HG02623 (cell line): ENCODE measurements around the gene GLIS1.

Experiments used
- ATAC-seq: cut with Tn5 transposase; IDR thresholded peaks from one replicate; pipeline ENCODE4 v1.9.1; 2021; ENCODE audit warnings: moderate library complexity; ENCODE audit not compliant: unreplicated experiment

Gene GLIS1

GRCh38 chr1:53517109-53517508 lies 221.9 kb downstream of the GLIS1 start:
- ATAC-seq = no peak

DNA sequence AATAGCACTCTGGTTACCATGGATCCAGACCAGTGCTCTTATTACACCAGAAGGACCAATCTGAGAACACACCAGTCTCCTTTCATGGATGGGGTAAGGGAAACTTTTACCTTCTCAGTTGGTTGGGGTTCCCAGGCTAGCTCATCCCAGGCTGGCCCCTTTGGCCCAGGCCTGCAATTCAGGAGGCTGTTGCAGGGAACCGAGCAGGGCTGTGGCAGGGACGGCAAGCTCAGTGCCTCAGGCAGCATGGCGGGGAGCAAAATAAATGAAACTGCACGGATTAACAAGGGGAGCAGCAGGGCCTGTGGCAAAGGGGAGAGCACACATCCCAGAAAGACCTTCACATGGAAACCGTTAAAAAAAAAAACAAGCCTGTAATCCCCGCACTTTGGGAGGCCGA lies 222.8 kb downstream of the GLIS1 start:
- no peak for ATAC-seq

GRCh38 chr1:53514436-53514835 lies 224.5 kb downstream of the GLIS1 start:
- ATAC-seq = no peak

DNA sequence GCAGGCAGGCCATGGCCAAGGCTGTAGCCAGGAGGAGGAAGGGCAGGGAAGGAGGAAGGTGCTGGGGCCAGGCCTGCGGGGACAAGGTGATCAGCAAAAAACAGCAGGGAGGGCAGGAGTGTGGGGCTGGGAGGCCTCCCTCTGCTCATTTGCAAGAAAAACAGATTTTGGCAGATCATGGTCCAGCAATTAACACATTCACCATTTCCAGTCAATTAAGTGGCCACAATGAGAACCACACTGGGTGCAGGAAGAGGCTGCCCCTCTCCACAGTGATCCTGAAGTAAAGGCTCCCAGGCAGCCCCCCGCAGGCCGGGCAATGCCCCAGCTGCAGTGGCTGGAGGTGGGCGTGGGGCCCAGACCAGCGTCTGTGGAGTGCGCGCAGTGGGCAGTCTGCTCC lies 225.1 kb downstream of the GLIS1 start:
- ATAC-seq = no peak

- ATAC-seq = no peak
Measured at GRCh38 chr1:53512807-53513755, 225.9 kb downstream of the GLIS1 start.

DNA sequence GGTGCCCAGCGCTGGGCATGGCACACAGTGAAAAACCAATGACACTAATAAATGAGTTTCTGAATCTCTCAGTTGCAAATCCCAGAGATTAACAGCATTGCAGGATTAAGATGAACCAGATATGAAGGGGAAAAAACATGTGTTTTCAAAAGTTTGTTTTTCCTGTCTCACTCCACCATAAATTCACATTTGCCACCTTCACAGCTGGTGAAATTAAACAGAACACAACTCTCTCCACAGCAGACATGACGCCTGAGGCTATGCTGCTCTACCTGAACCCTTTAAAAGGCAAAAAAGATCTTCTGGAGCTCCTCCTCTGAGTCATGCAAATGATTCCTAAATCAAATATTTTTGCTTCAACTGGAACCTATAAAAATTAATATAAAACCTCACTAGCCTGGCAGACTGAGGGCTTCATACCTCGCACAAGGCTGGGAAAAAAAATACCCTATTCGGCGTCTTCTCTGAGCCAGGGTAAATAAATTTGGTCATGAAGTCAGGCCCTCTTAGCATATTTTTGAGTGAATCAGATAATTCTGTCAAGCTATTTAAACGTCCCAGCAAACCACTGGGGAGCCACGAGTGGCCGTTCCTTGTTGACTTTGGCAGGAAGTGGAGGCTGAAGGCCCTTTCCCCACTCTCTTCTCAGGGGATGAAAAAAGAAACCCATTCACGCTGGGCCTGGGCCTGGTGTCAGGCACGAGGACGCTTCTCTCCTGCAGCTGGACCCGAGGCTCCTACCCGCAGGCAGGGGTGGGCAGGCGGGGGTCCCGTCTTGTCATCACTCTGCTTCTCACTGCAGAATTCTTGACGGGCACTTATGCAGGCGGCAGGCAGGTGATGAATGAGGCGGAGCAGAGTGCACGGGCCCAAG lies 226.8 kb downstream of the GLIS1 start:
- ATAC-seq = no peak

- no peak for ATAC-seq
Measured at GRCh38 chr1:53511323-53511932, 227.5 kb downstream of the GLIS1 start.

GRCh38 chr1:53510215-53510614 lies 228.7 kb downstream of the GLIS1 start:
- ATAC-seq = no peak

DNA sequence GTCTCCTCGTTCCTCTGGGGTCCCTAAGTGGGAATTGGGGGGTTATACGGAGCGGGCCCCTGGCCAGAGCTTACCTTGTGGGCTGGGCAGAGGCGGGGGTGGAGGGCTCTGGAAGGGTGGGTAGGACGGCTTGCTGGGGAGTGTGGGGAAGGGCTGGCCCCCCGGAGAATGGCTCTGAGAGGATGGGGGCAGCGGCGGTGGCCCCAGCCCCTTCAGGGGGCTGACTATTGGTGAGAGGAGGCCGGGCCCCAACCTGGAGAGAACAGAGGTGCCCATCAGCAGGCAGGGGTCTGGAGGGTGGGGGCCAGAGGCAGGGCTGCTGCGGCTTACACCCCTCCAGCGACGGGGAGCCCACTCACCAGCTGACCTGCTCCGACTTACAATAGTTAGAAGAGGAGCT lies 229.2 kb downstream of the GLIS1 start:
- no peak for ATAC-seq

- no peak for ATAC-seq
Measured at GRCh38 chr1:53508991-53509666, 229.8 kb downstream of the GLIS1 start.

- ATAC-seq = no peak
Measured at GRCh38 chr1:53508056-53508990, 230.6 kb downstream of the GLIS1 start.

DNA sequence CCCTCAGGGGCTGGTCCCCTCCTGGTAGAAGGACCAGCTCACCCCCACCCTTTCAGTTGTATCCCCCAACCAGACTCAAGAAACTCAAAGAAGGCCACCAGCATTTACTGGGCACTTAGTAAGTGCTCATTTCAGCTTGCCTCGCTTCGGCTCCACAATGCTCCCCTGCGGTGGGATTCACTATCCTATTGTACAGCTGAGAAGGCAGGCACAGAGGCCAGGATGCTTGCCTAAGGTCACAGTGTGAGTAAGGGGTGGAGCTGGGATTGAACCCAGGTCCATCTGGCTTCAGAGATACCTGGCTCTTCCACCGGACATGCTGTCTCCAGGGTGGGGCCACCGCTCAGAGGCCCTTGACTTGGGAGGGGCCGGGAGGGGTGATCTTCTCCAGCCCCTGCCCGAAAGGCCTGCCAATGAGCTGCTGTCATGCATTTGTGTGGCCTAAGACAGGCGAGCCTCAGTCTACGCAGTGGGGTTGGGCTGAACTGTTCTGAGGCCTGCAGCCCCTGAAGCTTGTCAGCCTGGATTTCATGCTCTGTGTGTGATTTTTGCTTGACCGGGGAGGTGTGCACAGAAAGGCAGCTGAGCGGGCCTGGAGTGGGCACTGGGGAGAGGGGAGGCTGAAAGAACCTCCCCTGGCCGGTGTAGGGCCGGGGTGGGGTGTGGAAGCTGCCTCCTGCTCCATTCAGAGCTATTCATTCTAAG lies 231.7 kb downstream of the GLIS1 start:
- no peak for ATAC-seq

DNA sequence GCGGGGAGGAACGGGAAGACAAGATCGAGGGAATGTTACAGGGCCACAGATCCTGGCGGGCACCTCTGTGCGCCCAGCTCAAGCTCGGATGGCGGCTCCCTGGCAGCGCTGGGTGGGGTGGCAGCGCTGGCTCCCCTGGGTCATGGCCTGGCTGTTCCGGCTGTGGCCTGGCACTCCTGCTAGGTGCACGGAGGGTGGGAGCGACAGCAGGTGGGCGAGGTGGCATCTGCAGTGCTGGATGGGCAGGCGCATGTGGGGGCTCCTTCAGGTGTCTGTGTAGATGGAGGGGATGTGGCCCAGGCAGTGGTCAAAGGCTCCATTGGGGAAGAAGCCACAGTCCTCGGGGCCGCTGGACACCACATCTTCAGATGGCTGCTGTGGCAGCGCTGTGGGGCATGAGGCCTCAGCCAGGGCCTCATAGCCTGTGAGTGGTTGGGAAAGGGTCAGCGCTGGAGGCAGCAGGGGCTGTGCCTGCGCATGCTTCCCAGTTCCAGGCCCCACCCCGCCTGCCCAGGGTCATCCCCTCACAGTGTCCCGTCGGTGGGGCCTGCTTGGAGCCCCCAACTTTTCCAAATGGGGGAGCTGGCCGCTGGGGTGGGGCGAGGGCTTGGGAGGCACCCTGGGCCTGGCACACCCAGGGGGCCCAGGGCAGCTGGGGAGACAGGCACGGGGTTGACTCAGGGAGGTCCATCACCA lies 232.5 kb downstream of the GLIS1 start:
- ATAC-seq = no peak

DNA sequence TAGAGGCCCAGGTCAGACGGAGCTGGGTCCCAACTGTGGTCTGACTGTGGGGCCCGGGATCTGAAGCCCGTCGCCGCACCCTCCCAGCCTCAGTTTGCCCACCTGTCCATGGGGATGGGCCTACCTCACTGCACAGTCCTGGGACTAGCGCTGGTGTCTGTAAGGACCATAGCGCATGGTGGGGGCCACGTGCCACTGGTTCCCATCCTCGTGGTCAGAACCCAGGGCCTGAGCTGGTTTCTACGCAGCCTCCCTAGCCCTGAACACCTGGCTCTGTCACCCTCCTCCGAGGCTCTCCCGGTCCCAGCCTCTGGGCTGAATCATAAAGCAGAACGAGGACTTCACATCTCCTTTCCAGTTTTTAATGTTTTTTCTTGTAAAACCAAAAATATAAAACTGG lies 233.1 kb downstream of the GLIS1 start:
- no peak for ATAC-seq

DNA sequence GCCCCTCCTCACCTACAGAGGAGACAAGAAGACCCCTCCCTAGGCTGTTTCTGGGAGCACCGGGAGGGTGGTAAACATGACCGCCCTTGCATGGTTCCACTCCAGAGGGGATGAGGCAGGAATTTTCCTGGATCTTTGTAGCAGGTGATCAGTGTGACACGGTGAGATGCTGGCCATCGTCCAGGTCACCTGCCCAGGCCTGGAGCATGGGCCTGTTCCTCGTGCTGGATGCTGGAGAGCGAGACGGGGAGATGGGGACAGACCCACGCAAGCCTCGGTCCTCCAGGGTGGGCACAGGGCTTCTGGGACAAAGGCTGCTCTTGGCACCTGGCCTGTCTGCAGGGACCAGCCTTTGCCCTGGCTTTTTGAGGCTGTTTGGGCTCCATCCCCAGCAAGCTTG lies 233.6 kb downstream of the GLIS1 start:
- ATAC-seq = no peak

GRCh38 chr1:53504901-53505300 lies 234.1 kb downstream of the GLIS1 start:
- ATAC-seq = no peak

DNA sequence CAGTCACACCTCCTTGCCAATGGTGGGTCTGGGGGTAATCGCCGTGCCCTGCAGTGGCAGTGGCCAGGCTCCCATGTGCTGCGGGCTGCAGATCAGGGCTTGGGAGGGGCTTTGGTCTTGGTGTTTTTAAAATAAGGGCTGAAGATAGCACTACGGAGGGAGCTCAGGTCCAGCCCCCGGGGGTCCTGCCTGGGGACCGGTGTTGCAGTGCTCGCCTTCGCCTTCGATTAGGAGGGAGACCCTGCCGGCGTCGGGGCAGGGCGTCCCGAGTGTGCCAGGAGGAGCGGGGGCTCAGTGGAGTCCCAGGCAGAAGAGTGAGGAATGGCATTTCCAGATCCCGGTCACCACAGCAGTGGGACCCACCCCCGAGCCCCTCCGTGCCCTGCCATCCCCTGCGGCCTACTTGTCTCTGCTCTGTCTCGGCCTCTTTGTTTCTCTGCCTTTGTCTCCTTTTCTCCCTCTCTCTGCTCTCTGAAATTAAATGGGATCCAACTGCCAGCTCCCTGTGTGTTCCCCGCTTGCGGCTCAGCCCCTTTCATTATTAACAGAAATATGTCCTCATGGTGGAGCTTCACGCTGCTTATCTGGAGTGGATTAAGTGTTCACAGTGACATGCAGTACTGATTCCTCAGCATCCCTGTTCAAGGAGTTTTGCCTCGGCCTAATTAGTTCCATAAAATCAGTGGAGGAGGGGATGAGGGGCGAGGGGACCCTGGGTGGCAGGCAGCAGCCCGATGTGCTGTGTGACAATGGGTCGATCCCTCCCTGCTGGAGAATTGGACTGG lies 235.3 kb downstream of the GLIS1 start:
- no peak for ATAC-seq
